Glutamatergic neuron (in vitro differentiated cells): Measurements from ENCODE around the gene ASB2. TPM values are rescaled to one million over a fixed set of nuclear protein-coding genes. Genes with fewer than 3 reads are reported as not detected.

Experiments used
- DNase-seq: peaks from one replicate; pipeline ENCODE4 v3.0.0; 2022
- H3K27ac Mint-ChIP-seq: one replicate; pipeline ENCODE4 v1.8.0; 2020; ENCODE audit warnings: mild to moderate bottlenecking, mixed read lengths, inconsistent platforms; ENCODE audit not compliant: unreplicated experiment
- H3K27me3 Mint-ChIP-seq: one replicate; pipeline ENCODE4 v1.8.0; 2020; ENCODE audit warnings: mild to moderate bottlenecking, moderate library complexity, mixed read lengths, inconsistent platforms; ENCODE audit not compliant: unreplicated experiment
- H3K36me3 Mint-ChIP-seq: one replicate; pipeline ENCODE4 v1.8.0; 2020; ENCODE audit warnings: mild to moderate bottlenecking, mixed read lengths, inconsistent platforms; ENCODE audit not compliant: unreplicated experiment
- H3K4me1 Mint-ChIP-seq: one replicate; pipeline ENCODE4 v1.8.0; 2020; ENCODE audit warnings: mild to moderate bottlenecking, low read depth, mixed read lengths, inconsistent platforms; ENCODE audit not compliant: unreplicated experiment
- H3K4me3 Mint-ChIP-seq: one replicate; pipeline ENCODE4 v1.8.0; 2020; ENCODE audit warnings: mild to moderate bottlenecking, mixed read lengths, inconsistent platforms; ENCODE audit not compliant: unreplicated experiment
- H3K9me3 Mint-ChIP-seq: one replicate; pipeline ENCODE4 v1.8.0; 2020; ENCODE audit warnings: mild to moderate bottlenecking, moderate library complexity, mixed read lengths, inconsistent platforms; ENCODE audit not compliant: unreplicated experiment
- CTCF ChIP-seq: fragments of 200-600 bp; sonication (generic); IDR thresholded peaks from one replicate; pipeline ENCODE4 v1.5.0; 2021; ENCODE audit not compliant: partially characterized antibody, unreplicated experiment
- total RNA-seq: library from RNA; stranded (reverse); fragmentation: NEBNext Ultra II Directional; extraction: Animal tissue kit (Norgen Biotek cat#: 25700); gene quantifications from one replicate; pipeline ENCODE4 v1.2.1, GENCODE V29; 2021; ENCODE audit not compliant: unreplicated experiment

The ASB2 gene
- total RNA-seq, 1 donor from 2014 or later, result 16.6 TPM

- TF ChIP-seq CTCF, result no peak
- H3K4me1 Mint-ChIP-seq, result peaks cover 4% of the 10 kb centered on the region
- H3K36me3 Mint-ChIP-seq, result peaks cover 3% of the 10 kb centered on the region
These were observed 45.4 kb downstream of the ASB2 start for GRCh38 chr14:93930989-93931307.

GRCh38 chr14:93930296-93930988 is 45.9 kb downstream of the ASB2 start:
- Mint-ChIP-seq H3K27ac (no peak overlapping the region), H3K27me3 (peaks cover 8% of the 10 kb centered on the region), H3K9me3 (peaks cover 3% of the 10 kb centered on the region), H3K4me3 (no peak overlapping the region), H3K36me3 (peaks cover 3% of the 10 kb centered on the region), H3K4me1 (peaks cover 4% of the 10 kb centered on the region)
- no peak for DNase-seq
- no peak for TF ChIP-seq CTCF

More at GRCh38 chr14:93930989-93931307, 45.4 kb downstream of the ASB2 start:
- Mint-ChIP-seq H3K27me3 (peaks cover 8% of the 10 kb centered on the region), H3K27ac (no peak overlapping the region), H3K9me3 (peaks cover under 1% of the 10 kb centered on the region), H3K4me3 (no peak overlapping the region)
- DNase-seq, result no peak

GRCh38 chr14:93929657-93930056 is 46.7 kb downstream of the ASB2 start:
- H3K9me3 Mint-ChIP-seq, result peaks cover 3% of the 10 kb centered on the region
- no peak overlapping the region for H3K27ac Mint-ChIP-seq
- no peak overlapping the region for H3K4me3 Mint-ChIP-seq
- no peak for TF ChIP-seq CTCF
- H3K27me3 Mint-ChIP-seq, result peaks cover 8% of the 10 kb centered on the region
- peaks cover 4% of the 10 kb centered on the region for H3K4me1 Mint-ChIP-seq
- peaks cover 3% of the 10 kb centered on the region for H3K36me3 Mint-ChIP-seq
- DNase-seq, result no peak

GRCh38 chr14:93929048-93929535 is 47.3 kb downstream of the ASB2 start:
- no peak overlapping the region for H3K27ac Mint-ChIP-seq
- H3K36me3 Mint-ChIP-seq, result no peaks in the 10 kb centered on the region
- H3K4me3 Mint-ChIP-seq, result no peak overlapping the region
- peaks cover 3% of the 10 kb centered on the region for H3K9me3 Mint-ChIP-seq
- H3K4me1 Mint-ChIP-seq, result peaks cover 4% of the 10 kb centered on the region
- H3K27me3 Mint-ChIP-seq, result peaks cover 5% of the 10 kb centered on the region
- no peak for DNase-seq
- TF ChIP-seq CTCF, result no peak
